Hypothalamus (tissue), 51 donors: ENCODE measurements around the gene STAB1.

Source experiments
- DNase-seq, 51 donors: peaks; one replicate each; lab custom pipeline; 2025; lab: John Stamatoyannopoulos, UW

The STAB1 gene

GRCh38 chr3:52502808-52503350 is 7.7 kb downstream of the STAB1 start:
- no peak for DNase-seq

GRCh38 chr3:52503788-52504424 is 8.8 kb downstream of the STAB1 start:
- no peak for DNase-seq

GRCh38 chr3:52504977-52505376 is 9.8 kb downstream of the STAB1 start:
- no peak for DNase-seq

- no peak for DNase-seq
These were observed 11.3 kb downstream of the STAB1 start for GRCh38 chr3:52506266-52506966.

GRCh38 chr3:52507359-52507758 is 12.2 kb downstream of the STAB1 start:
- no peak for DNase-seq

- no peak for DNase-seq
These were observed 14.7 kb downstream of the STAB1 start for GRCh38 chr3:52509753-52510328.

GRCh38 chr3:52511509-52511908 is 16.4 kb downstream of the STAB1 start:
- DNase-seq, result no peak

GRCh38 chr3:52512105-52512504 is 17.0 kb downstream of the STAB1 start:
- DNase-seq, result no peak

GRCh38 chr3:52512727-52513126 is 17.6 kb downstream of the STAB1 start:
- DNase-seq, result no peak

GRCh38 chr3:52513281-52513680 is 18.1 kb downstream of the STAB1 start:
- no peak for DNase-seq

GRCh38 chr3:52514576-52514975 is 19.4 kb downstream of the STAB1 start:
- DNase-seq, result no peak

GRCh38 chr3:52515192-52515591 is 20.1 kb downstream of the STAB1 start:
- no peak for DNase-seq

GRCh38 chr3:52516509-52517195 is 21.5 kb downstream of the STAB1 start:
- DNase-seq, result no peak

- no peak for DNase-seq
These were observed 22.9 kb downstream of the STAB1 start for GRCh38 chr3:52517796-52518722.

- peak in 1 of 51 donors; percentile 16 for DNase-seq
These were observed 23.7 kb downstream of the STAB1 start for GRCh38 chr3:52518723-52519444.

GRCh38 chr3:52519445-52520140 is 24.5 kb downstream of the STAB1 start:
- no peak for DNase-seq

- no peak for DNase-seq
These were observed 25.1 kb downstream of the STAB1 start for GRCh38 chr3:52520141-52520667.

- no peak for DNase-seq
These were observed 25.8 kb downstream of the STAB1 start for GRCh38 chr3:52520716-52521487.
